DMS79 treated with DMSO at 0.1 percent for 48 hours (cell line): Measurements from ENCODE around the gene DMRTB1.
"Not testable (repeated sequence)": the region's sequence is repeated elsewhere in the genome, so short reads cannot be mapped to it uniquely, and the experiment has no call there.

Experiments used
- DNase-seq: peaks from one replicate; lab custom pipeline; 2025; lab: John Stamatoyannopoulos, UW

Gene DMRTB1

GRCh38 chr1:53459321-53460175, at the start of gene DMRTB1:
TSS of gene DMRTB1 (plus strand) at chr1:53459399. CDS start at chr1:53459454, 55 bp downstream.
- DNase-seq, result no peak

- DNase-seq, result no peak
Observed at GRCh38 chr1:53409695-53410094, 49.5 kb upstream of the DMRTB1 start.

- no peak for DNase-seq
Observed at GRCh38 chr1:53410100-53410541, 49.1 kb upstream of the DMRTB1 start.

- DNase-seq, result no peak
Observed at GRCh38 chr1:53410701-53411100, 48.5 kb upstream of the DMRTB1 start.

GRCh38 chr1:53411541-53412152, 47.6 kb upstream of the DMRTB1 start:
- DNase-seq, result no peak

GRCh38 chr1:53412285-53413174, 46.7 kb upstream of the DMRTB1 start:
- DNase-seq, result no peak

- no peak for DNase-seq
Observed at GRCh38 chr1:53413175-53414001, 45.8 kb upstream of the DMRTB1 start.

GRCh38 chr1:53414632-53415031, 44.6 kb upstream of the DMRTB1 start:
- DNase-seq, result no peak

- DNase-seq, result no peak
Observed at GRCh38 chr1:53415432-53415831, 43.8 kb upstream of the DMRTB1 start.

GRCh38 chr1:53416269-53416813, 42.9 kb upstream of the DMRTB1 start:
- DNase-seq, result no peak

GRCh38 chr1:53417074-53417511, 42.1 kb upstream of the DMRTB1 start:
- no peak for DNase-seq

GRCh38 chr1:53419034-53419433, 40.2 kb upstream of the DMRTB1 start:
- DNase-seq, result no peak

GRCh38 chr1:53420341-53420740, 38.9 kb upstream of the DMRTB1 start:
- no peak for DNase-seq

- DNase-seq, result no peak
Observed at GRCh38 chr1:53421208-53421607, 38.0 kb upstream of the DMRTB1 start.

GRCh38 chr1:53430261-53430660, 28.9 kb upstream of the DMRTB1 start:
- no peak for DNase-seq

- no peak for DNase-seq
Observed at GRCh38 chr1:53430779-53431178, 28.4 kb upstream of the DMRTB1 start.

- DNase-seq, result no peak
Observed at GRCh38 chr1:53431244-53431643, 28.0 kb upstream of the DMRTB1 start.

GRCh38 chr1:53431805-53432565, 27.2 kb upstream of the DMRTB1 start:
- DNase-seq, result no peak

- no peak for DNase-seq
Observed at GRCh38 chr1:53432611-53433010, 26.6 kb upstream of the DMRTB1 start.

- not testable (repeated sequence) for DNase-seq
Observed at GRCh38 chr1:53434405-53435007, 24.7 kb upstream of the DMRTB1 start.
